Fibroblast of peridontal ligament (primary cell): Measurements from ENCODE around the gene SCGB1D1.
"Not testable (repeated sequence)": the region's sequence is repeated elsewhere in the genome, so short reads cannot be mapped to it uniquely, and the experiment has no call there.

ENCODE experiments used
- DNase-seq: peaks from one replicate; pipeline ENCODE4 v3.0.0-alpha.2; 2010; ENCODE audit errors: extremely low read depth

The SCGB1D1 gene

DNA sequence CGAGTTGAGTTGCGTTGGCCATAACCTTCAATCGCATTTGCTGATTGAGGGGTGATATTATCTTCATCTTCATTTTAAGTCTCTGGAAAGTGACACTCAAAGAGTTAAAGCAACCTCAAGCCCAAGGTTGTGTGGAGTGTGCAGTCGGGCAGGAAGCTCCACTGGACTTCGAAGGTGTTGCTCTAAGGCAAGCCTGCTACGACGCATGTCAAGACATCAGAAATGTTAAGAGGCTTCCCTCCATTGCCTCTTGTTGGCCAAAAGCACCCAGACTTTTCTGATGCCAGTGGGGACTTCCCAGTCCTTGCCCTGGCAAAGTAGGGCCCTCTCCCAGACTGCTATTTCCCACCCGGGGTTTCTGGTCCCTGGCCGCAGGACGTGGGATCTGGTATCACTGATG, 23.6 kb upstream of the SCGB1D1 start:
- DNase-seq: no peak

DNA sequence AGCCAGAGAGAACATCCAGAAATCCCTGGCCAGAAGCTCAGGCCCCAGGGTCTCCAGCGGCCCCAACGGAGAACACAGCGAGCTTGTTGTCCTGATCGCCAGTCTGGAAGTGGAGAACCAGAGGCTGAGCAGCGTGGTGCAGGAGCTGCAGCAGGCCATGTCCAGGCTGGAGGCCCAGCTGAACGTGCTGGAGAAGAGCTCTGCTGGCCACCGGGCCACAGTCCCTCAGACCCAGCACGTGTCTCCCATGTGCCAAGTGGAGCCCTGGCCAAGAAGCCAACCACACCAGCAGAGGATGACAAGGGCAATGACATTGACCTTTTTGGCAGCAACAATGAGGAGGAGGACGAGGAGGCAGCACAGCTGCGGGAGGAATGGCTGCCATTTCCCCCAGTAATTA, 20.6 kb upstream of the SCGB1D1 start:
- DNase-seq: no peak

DNA sequence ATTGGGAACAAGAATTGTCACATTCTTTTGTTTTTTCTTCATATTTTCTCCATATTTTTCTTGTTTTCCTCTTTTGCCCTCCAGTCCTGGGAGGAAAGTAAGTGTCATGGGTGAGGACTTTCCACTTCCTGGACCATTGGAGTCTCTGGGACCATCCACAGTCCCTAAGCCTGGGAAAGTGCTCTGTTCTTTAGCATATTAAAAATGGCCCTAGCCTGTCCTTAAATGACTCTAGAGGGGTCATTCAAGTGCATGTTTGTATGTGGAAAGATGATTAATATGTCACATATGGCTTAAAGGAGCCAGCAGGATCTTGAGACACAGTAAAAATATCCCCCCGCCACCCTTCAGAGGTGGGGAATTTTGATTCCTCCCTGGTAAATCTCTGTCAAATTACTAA, 20.1 kb upstream of the SCGB1D1 start:
- no peak for DNase-seq

DNA sequence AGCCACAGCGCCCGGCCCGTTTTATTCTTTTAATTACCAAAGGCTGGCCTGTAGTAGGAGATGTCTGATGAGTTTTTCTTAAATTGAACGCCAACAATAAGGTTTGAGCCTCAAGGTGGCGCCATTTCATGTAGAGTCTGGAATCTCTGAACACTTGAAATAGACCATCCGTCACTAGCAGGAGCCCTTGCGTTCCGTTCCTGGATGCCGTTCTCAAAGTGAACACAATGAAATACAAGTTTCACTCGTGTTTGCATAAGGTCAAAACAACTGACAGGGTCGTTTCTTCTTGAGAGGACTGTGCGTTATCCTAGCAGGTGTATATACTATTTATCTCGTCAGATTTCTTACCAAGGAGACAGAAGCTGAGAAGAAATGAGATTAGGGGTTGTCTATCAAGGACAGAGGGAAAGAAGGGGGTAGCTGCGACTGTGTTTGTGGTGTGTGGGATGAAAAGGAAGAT, 18.7 kb upstream of the SCGB1D1 start:
- DNase-seq: peak; percentile 88

DNA sequence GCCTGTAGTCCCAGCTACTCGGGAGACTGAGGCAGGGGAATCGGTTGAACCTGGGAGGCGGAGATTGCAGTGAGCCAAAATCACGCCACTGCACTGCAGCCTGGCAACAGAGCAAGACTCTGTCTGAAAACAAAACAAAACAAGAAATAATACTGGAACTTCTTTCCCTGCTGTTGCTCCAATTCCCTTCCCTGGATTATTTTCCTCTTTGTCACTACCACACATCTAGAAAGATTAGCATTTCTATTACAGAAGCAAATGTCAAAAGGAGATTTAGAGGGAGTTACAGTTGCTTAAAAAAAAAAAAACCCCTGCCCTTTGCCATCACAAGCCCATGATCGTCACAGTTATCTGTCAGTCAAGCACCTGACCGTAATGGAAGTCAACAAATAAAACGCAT, 17.7 kb upstream of the SCGB1D1 start:
- no peak for DNase-seq

DNA sequence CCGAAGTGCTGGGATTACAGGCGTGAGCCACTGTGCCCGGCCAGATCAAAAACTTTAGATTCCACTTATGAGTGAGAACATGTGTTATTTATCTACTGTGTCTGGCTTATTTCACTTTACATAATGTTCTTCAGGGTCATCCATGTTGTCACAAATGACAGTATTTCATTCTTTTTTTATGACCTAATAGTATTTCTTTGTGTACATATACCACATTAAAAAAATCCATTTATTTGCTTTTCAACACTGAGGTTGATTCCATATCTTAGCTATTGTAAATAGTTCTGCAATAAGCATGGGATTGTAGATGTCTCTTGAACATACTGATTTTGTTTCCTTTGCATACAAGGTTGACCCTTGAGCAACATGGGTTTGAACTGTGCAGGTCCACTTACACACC, 13.2 kb upstream of the SCGB1D1 start:
- DNase-seq: no peak

DNA sequence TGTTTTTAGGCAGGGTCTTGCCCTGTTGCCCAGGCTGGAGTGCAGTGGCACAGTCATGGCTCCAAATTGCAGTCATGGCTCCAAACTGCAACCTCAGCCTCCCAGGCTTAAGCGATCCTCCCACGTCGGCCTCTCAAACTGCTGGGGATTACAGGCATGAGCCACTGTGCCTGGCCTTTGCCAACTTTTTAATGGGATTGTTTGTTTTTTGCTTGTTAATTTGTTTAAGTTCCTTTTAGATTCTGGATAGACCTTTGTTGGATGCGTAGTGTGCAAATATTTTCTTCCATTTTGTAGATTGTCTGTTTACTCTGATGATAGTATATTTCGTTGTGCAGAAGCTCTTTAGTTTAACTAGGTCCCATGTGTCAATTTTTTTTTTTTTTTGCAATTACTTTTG, 10.0 kb upstream of the SCGB1D1 start:
- no peak for DNase-seq

DNA sequence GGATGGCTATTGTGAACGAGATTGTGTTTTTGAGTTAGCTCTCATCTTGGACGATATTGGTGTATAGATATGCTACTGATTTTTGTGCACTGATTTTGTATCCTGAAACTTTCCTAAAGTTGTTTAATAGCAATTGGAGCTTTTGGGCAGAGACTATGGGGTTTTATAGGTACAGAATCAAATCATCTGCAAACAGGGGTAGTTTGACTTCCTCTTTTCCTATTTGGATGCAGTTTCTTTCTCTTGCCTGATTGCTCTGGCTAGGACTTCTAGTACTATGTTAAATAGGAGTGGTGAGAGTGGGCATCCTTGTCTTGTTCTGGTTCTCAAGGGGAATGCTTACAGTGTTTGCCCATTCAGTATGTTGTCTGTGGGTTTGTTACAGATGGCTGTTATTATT, 8.9 kb upstream of the SCGB1D1 start:
- DNase-seq: no peak

DNA sequence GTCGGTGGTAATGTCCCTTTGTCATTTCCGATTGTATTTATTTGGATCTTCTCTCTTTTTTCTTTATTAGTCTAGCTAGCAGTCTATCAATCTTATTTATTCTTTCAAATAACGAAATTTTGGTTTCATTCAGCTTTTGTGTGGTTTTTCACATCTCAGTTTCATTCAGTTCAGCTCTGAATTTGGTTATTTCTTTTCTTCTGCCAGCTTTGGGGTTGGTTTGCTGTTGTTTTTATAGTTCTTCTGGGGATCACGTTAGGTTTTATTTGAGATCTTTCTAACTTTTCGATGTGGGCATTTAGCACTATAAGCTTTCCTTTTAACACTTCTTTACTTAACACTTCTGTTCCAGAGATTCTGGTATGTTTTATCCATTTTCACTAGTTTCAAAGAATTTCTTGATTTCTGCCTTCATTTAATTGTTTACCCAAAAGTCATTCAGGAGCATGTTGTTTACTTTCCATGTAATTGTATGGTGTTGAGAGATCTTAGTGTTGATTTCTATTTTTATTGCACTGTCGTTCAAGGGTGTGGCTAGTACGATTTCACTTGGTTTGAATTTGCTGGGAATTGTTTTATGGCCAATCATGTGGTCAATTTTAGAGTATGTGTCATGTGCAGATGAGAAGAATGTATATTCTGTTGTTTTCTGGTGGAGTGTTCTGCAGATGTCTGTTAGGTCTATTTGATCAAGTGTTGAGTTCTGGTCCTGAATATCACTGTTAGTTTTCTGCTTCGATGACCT, 7.7 kb upstream of the SCGB1D1 start:
- no peak for DNase-seq

DNA sequence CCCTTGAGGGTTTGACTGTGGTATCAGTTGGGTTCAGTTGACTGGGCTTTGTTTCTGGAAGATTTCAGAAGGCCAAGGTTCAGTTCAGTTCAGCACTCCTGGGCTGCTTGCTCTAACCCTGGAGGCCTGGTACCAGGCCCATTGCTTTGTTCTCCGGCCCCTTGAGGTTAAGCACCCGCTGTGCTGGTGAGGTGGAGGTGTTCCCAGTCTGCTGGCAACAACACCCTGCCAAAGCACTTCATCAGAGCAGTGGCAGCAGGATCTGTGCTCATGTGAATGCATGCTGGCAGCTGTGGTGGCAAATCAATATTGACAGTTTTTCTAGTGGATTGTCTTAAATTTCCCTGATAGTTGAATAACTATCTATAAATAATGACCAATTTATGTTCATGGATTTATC, 3.8 kb upstream of the SCGB1D1 start:
- DNase-seq: no peak

DNA sequence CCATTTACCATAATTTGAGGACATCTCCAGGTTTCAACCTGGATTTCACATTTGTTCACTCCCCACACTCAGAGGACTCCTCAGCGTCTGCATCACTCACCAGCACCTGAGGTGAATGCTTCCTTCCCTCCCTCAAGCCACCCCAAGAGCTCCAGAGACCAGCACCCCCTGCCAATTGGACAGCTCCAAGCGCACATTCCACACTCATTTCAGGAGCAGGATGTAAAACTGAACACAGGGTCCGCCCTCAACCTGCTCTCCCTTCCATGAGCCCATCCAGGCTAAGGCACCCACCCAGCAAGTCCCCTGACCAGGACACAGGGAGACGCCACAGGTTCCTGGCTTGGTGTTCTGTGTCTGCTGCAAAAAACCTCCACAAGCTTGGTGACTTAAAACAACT, 3.9 kb downstream of the SCGB1D1 start:
- no peak for DNase-seq

DNA sequence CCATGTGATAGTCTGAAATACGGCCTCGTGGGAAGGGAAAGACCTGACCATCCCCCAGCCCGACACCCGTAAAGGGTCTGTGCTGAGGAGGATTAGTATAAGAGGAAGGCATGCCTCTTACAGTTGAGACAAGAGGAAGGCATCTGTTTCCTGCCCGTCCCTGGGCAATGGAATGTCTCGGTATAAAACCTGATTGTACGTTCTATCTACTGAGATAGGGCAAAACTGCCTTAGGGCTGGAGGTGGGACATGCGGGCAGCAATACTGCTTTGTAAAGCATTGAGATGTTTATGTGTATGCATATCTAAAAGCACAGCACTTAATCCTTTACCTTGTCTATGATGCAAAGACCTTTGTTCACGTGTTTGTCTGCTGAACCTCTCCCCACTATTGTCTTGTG, 5.0 kb downstream of the SCGB1D1 start:
- not testable (repeated sequence) for DNase-seq

DNA sequence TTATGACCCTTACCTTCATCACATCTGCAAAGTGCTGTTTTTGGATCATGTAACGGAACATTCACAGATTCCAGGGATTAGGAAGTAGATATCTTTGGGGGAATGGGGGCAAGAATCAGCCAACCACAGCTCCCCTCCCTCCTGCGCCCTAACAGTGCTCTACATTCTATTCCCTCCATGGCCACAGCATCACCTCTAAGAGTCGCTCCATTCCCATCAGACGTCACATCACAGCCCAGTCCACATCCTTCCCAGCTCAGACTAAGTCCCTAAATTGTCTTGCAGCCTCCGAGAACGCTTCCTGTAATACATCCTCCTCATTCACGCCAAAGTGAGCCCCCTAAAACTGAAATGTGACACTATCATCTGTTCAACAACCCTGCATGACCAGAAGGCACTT, 5.9 kb downstream of the SCGB1D1 start:
- no peak for DNase-seq

DNA sequence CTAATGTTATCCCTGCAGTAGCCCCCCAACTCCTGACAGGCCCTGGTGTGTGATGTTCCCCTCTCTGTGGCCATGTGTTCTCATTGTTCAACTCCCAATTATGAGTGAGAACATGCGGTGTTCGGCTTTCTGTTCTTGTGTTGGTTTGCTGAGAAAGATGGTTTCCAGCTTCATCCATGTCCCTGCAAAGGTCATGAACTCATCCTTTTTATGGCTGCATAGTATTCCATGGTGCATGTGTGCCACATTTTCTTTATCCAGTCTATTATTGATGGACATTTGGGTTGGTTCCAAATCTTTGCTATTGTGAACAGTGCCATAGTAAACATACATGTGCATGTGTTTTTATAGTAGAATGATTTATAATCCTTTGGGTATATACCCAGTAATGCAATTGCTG, 7.4 kb downstream of the SCGB1D1 start:
- not testable (repeated sequence) for DNase-seq

DNA sequence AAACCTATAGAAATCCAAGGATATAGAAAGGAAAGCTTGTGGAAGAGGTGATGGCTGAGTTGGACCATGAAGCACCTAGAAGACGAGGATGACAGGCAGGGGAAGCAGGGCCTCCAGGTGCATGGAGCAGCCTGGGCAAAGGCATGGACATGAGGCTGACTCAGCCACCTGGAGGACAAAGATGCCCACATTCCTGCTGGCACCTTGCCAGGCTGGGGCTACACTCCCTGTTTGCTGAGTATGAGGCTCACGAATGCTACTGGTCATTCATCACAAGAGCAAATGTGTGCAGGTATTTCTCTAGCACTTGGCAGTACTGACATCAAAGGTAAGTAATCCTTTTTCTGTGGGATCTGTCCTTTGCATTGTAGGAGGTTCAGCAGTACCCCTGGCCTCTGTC, 11.4 kb downstream of the SCGB1D1 start:
- DNase-seq: no peak

DNA sequence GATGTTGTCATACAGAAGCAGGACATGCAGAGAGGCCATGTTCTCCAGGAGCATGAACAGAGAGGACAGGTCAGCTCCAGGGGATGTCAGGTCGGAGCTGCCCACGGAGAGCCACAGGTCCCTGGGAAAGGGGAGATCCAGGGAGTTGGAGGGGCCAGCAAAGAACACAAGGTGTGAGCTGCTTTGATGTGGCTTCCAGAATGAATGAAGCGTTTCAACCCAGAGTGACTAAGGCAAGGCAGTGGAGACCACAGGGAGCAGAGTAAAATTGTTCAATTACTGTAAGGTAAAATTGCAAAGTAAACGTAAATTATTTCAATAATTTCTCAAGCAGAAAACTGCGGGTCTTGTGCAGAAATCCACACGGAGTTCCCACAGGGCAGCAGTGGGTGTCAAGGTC, 12.9 kb downstream of the SCGB1D1 start:
- no peak for DNase-seq

DNA sequence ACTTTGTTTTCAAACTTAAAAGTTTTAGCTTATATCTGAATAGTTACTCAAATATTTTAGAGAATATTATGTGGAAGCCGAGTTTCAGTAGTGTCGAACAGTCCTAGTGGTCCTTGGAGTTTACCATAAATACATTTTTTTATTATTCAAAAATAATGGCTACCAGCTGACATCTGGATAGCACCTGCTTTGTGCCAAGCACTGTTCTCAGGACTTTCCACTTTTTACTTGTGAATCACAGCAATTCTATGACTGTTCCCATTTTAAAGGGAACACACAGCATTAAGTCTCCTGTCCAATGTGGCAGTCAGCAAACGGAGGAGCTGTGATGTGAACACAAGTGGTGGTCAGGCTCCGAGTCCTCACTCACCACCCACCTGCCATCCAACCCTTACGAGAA, 14.4 kb downstream of the SCGB1D1 start:
- DNase-seq: no peak

DNA sequence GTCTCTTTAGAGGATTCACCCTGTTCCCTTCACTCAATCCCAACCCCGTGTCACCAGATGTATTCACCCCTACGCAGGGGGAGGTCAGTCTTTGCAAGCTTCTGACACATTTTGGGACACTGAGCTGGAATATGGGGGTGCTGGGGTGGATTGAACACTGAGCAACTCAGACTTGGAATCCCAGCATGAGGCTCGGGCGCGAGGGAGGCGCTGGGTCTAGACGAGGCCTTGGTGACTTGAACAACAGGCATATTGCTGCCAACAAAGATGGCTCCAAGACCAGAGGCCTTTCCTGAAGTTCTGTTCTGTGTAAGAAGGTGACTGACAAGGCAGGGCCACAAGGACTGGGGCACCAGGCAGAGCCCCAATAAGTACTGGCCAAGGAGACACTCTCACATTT, 15.4 kb downstream of the SCGB1D1 start:
- no peak for DNase-seq

DNA sequence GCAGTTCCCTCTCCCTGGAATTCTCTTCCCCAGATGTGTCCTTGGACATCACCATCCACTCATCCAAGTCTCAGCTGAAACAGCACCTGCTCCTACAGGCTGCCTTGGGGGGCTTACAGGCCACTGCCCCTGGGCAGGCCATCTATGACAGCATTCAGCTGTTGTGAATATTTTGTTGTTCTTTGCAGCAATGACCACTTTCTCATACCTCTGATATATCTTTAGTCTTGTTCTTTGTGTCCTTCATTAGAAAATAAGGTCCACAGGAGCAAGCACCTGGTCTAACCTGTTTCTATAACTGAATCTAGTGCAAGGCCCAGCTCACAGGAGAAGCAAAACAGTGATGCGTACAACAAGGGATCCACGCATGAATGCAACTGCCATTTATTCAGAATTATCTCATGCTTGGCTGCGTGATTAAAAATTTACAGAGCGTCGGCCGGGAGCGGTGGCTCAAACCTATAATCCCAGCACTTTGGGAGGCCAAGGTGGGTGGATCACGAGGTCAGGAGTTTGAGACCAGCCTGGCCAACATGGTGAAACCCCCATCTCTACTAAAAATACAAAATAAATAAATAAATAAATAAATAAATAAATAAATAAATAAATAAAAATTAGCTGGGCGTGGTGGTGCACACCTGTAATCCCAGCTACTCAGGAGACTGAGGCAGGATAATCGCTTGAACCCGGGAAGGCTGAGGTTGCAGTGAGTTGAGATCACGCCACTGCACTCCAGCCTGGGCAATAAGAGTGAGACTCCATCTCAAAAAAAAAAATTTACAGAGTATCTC, 16.5 kb downstream of the SCGB1D1 start:
- not testable (repeated sequence) for DNase-seq

DNA sequence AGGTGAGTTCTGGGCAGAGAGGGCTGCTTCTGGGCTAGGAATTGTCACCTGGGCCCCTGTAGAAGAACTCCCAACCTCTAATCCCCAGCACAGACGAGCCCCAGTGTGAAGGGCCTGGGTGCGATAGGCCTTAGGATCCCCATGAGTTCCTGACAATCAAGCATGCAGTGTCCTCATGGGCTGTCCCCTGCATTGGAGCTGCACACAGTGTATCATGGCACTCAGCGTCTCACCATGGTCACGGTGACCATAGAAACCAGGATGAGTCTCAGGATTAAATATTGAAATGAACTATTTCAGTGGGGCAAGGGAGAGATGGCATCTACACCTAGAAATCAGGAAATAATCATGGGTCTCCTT, 18.7 kb downstream of the SCGB1D1 start:
- DNase-seq: no peak

DNA sequence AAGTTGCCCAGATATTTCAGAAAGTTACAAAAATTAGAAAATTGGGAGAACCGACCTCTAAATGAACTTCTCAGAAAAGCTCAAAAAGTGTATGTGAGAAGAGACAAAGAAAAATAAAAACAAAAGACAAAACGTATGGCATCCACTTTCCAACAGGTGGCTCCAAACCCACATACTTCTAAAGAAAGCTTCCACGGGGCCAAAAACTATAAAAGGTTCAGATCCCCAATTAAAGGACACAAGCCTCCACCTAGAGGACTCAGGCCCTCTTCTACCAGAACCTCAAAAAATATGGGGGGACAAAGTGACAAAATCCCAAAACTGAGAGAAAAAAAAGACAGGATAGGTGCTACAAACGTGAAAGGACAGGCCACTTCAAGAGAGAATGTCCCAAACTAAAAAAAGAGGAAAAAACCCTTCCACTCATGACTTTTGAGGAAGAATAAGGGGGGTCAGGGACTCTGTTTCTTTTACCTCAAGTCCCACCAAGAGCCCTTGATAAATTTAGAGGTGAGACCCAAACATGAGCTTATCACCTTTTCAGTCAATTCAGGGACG, 27.3 kb downstream of the SCGB1D1 start:
- peak; percentile 11 for DNase-seq

DNA sequence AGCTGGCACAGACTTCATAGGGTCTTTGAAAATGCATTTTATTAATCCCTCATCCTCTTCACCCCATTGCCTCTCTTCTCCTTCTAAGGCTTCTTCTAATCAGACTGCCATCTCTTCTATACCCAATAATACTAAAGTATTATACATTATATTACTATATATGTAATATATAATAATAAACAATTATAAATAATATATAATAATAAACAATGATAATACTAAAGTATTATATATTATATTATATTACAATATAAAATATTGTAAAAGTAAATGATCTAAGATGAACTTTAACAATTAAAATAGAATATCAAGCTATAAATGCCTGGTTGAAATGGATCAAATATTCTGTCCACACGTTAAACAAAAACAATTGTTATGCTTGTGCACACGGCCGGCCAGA, 31.5 kb downstream of the SCGB1D1 start:
- DNase-seq: no peak

DNA sequence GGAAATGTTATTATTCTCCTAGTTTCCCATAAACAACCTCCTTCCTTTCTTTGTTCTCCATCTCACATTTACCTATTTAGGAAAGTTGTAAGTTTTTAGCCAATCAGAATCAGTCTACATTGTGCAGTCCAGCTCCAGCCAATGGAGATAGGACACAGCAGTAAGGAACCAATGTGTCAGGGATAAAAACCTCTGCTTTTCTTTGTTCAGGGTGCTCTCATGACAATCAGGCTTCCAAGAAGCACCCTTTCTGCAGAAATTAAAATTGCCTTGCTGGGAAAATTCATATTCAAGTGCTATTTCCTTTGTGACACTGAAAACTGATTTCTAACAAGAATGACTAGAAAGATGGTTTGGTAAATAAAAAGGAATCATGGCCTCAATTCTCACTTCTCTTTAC, 33.1 kb downstream of the SCGB1D1 start:
- DNase-seq: peak; percentile 3
